NCI-H82 treated with DMSO at 0.1 percent for 48 hours (cell line): ENCODE results near the gene TSPYL6.

ENCODE experiments used
- DNase-seq: peaks from one replicate; lab custom pipeline; 2025; ENCODE audit not compliant: unreplicated experiment; lab: John Stamatoyannopoulos, UW

Gene TSPYL6

DNA sequence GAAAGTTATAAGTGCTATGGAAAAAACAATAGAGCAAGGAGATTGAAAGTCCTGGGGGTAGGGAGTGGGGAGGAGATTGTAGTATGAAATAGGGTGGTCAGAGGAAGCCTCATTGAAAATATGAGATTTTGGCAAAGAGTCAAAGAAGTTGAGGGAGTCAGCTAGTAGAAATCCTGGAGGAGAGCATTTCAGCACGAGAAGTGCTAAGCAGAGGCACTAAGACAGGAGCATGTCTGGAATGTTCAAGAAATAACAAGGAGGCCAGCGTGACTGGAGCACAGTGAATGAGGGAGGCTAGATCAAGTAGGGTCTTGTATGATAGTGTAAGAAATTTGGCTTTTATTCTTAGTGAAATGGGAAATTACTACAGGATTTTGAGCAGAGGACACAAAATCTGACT, 2.1 kb upstream of the TSPYL6 start:
- DNase-seq = no peak

DNA sequence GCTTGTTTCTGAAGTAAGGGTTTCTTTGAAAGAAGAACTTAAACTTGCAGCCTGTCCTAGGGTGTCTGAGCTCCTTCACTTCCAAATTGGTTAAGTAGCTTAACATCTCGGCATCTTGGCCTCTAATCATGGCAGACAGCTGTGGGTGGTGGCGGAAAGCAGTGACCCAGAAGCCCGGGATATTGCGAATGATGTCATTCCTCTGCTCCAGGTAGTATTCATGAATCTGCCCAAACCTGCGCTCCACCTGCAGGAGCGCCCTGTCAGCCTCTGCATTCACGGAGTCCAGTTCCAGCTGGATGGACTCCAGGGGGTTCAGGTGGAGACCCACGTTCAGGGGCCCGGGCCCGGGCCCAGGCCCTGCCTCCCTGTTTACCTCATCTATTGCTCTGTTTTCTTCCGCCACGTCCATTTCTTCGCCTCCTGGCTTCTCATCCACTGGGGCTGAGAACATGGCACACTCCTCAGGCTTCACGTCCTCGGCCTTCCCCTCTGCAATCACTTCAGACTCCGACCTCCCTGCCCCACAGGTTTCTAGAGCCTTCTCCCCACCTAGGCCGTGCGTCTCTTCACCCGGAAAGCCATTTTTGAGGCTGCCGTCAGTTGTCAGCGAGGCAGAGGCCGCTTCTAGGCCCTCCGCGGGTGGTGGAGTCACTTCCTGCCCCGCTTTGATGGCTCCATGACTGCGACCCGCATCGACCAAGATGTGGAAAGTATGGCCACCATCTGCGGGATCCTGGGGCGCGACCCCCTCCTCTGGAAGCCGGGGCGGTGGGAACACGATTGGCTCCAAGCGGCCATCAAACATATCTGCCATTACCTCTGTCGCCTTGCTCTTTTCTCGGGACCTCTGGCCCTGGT, 569 bp downstream of the TSPYL6 start:
- no peak for DNase-seq

DNA sequence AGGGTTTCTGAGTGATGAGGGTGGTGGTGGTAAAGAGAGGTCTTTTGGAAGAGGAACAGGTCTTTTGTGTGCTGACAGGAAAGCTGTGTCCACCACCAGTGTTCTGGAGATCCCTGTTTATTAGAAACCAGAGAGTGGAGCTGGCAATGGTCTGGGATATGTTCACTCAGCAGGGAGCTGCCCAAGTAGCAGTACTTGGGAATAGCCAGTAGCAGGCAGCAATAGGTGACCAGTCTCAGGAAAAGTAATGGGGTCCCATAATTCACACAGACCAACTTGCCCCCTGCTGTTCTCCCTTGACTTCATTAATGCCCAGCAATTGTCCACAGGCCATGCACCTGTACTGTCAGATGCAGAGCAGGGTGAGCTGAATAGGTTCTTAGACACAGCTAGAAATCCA, 1.8 kb downstream of the TSPYL6 start:
- no peak for DNase-seq

GRCh38 chr2:54249629-54250028, 6.4 kb downstream of the TSPYL6 start:
- no peak for DNase-seq

DNA sequence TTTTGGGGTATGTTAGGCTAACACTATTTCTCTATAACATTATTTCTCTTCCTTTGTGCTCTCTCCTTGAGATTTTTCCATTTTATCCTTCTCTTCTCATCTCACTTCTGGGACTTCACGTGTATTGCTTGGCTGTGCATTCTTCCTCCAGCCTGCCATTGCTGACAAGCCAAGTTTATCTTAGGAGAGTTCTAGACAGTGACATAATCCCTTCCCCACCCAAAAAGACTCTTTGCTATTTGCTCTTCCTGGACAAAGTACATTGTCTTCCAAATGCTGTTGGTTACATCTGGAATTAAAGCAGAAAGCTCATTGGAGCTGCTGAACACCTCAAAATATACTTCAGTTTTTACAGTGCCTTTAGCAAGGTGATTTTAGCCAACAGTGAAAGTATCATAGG, 8.9 kb downstream of the TSPYL6 start:
- DNase-seq = no peak

DNA sequence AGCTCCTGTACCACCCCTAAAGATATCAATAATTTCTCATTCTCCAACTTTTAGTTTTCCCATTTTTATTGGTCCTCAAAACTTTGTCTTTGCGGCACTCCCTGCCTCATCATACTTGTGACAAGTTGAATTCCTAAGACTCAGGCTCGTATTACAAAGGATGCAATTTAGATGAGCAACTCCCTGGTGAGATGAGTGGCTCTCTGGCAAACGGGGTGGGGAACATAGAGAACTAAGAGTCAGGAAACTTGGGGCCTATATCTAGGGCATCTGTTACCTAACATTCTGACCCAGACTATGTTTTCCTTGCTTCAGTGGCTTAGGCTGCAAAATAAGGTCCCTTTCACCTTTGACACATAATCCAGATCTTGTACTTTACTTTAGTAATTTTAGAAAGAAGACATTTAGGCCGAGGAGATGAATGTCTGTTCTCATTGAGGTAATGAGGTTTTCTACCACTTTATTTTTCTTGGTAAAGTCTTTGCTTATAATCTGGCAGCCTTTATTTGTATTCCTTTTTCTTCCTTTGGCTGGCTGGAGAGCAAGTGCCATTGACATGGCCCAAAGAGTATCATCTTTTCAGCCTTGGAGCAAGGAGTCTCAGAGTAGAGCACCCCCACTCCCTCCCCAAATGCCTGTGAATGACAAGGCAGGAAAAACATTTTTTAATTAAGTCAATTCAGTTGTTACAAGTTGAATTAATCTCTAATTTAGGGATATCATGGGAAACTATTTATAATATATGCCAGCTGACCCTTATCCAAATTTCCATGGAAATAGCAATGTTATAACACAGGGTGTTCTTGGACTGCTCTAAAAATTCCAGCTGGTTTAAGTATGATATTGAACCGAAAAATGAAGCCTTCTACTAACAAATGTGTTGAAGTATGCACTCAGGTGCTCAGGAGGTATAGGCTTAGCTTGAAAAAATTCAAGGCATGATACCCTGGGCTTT, 15.2 kb downstream of the TSPYL6 start:
- DNase-seq = no peak

DNA sequence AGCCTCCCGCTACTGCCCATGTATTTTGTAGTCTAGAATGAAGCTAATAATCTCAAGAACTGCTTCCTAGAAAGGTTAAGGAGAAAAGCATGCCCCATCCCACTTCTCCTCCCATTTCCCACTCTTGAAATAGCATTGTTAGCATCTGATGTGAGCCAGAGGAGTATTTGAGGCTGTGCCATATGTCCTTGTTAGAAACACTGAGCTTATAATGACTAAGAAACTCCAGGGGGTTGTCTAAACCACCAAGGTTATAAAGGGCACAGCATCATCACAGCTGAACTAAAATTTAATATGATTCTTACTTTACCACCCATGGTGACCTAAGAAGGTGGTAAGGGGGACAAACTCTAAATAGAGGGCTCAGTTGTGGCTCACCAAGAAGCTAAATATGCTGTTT, 16.6 kb downstream of the TSPYL6 start:
- no peak for DNase-seq

DNA sequence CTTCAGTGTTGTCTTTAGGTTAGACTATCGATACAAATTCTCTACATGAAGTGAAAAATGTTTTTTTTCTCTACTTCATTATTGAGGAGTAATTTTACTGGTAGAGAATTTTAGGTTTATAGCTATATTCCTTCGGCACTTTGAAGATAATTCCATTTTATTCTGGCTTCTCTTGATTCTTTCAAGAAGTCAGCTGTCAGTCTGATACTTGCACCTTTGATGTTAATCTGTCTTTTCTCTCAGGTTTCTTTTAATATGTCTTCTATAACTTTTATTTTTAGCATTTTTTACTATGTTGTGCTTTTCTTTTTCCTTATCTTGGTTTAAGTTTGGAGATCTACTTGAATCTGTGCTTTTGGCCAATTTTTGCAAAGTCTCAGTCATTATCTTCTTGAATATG, 18.6 kb downstream of the TSPYL6 start:
- DNase-seq = no peak

DNA sequence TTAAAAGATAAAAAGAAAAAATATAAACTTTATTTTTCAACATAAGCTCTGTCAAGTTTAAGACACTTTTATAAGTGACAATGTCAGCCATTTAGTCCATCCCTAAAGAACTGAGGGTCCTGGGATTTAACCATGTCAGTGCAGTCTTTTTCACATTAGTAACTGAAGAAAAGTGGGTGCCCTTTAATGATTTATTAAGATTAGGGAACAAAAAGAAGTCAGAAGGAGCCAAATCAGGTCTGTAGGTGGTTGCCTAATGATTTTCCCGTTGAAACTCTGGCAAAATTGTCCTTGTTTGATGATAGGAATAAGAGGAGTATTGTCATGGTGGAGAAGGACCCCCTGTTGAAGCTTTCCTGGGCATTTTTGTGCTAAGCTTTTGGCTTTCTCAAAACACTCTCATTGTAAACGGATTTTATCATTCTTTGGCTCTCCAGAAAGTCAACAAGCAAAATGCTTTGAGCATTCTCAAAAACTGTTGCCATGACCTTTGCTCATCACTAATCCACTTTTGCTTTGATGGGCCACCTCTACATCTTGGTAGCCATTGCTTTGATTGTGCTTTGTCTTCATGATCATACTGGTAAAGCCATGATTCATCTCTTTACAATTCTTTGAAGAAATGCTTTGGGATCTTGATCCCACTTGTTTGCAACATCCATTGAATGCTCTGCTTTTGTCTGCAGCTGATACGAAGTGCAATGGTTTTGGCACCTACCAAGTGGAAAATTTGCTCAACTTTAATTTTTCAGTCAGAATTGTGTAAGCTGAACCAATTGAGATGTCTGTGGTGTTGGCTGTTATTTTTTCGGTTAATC, 22.0 kb downstream of the TSPYL6 start:
- DNase-seq = no peak

DNA sequence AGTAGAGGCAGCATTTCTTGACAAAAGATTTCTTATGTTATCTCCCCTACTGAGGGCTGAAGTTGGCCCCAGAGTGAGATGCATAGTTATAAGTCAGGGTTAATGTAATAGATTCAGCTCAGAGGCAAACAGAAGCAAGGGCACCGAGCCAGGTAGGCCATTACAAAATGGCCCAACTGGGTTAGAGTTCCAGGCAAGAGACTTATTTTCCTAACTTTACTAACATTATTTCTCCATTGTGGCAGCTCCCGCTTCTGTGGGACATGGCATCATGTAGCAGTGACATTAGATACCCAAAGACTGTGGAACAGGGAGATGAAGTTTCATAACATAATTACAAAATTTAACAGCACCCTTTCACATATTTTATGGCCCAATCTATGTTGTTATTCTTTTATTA, 27.1 kb downstream of the TSPYL6 start:
- no peak for DNase-seq

GRCh38 chr2:54227798-54228197, 28.2 kb downstream of the TSPYL6 start:
- DNase-seq = no peak

GRCh38 chr2:54226260-54226659, 29.8 kb downstream of the TSPYL6 start:
- DNase-seq = no peak

GRCh38 chr2:54224997-54225396, 31.0 kb downstream of the TSPYL6 start:
- no peak for DNase-seq

DNA sequence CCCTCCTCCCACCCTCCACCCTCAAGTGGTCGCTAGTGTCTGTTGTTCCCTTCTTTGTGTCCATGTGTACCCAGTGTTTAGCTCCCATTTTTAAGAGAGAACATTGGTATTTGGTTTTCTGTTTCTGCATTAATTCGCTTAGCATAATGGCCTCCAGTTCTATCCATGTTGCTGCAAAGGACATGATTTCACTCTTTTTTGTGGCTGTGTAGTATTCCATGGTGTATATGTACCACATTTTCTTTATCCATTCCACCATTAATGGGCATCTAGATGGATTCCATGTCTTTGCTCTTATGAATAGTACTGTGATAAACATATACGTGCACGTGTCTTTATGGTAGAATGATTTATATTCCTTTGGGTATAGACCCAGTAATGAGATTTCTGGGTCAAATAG, 42.9 kb downstream of the TSPYL6 start:
- DNase-seq = no peak

DNA sequence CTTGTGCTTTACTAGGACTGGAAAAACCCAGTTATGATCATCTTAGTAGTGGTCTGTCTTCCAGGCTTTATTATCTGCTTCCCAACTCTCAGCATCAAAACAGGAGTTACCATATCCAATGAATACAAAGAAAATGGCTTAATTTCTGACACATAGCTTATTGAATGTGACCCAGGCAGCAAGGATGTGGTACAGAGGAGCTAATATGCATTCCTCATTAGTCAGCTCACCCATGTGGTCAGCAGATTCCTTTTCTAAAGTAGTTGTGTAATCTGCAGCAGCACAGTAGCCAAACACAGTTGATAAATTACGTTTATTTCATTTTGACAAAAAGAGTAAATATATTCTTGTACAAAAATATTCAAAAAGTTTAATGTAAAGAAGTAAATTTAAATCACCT, 43.6 kb downstream of the TSPYL6 start:
- DNase-seq = no peak

DNA sequence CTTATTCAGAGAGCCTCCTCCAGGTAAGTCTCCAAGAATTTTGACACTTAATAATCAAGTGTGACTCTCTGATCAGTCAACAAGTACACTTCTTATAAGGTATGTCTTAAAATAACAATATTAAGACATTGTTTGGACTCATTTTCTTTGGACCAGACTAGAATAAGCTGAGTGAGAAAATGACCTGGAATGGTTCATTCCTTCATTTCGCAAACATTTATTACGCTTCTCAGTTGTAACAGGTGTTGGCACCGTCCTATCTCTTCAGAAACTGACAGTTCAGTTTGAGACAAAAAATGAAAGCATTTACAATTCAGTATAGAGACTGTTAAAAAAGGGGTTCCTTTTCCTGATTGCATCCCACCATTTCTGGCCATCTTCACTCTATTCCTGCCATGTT, 46.6 kb downstream of the TSPYL6 start:
- no peak for DNase-seq

DNA sequence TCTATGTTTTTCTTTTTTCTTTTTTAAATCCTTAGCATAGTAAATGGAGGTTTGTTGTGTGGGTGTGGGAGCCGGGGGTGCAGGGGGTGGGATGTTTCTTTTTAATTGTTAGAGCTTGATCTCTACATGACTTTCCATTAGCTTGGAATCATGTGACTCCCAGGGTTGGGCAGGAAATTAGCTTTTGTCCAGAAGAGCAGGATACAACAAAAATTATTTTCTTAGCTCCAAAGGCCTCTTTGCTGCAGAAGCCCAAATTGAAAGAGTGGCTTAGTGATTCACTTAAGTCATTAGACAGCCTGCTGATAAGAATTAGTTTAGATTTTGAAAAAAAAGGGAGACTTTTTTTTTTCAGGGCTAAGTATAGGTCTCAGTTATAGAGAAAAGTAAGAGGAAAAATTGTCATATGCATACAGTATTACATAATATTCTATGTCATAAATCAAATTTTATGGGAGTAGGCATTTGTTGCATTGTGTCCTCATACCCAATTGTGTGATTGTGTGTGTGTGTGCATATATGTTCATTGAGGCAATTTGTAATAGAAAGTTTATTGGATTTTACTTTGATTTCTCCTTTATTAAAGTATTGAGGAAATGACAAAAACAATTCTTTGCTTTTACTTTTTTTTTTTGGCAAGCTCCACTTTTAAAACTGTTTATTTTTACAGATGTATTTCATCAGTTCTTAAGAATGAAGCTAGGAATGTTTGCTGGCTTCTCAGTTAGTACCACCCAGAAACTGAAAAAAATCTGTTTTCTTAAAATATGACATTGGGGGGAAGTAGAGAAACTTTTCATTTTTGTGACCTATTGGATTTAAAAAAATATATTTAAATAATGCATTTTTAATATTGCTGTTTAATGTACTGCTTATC, 47.4 kb downstream of the TSPYL6 start:
- DNase-seq = no peak

DNA sequence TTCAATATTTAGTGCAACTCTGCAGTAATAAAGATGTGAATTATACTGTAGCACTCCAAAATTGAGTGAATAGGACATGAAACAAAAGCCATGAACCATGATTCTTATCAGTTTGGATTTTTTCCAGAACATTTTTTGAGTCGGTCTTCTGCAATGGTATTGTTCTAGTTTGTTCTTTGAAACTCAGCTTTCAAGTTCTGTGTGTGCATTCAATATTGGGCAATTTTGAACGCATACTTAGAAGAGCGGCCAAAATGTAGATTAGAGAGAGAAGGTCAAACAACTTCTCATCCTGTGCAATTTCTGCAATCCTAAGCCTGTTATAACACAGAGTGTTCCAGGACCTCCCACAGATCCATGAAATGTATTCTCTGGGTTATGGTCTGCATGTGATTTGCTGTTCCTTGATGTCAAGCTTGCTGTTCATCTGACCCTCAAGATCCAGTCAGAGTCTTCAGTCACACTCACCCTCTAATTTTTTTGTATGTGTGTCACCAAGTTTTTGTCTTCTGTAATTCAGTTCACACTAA, 48.3 kb downstream of the TSPYL6 start:
- no peak for DNase-seq

DNA sequence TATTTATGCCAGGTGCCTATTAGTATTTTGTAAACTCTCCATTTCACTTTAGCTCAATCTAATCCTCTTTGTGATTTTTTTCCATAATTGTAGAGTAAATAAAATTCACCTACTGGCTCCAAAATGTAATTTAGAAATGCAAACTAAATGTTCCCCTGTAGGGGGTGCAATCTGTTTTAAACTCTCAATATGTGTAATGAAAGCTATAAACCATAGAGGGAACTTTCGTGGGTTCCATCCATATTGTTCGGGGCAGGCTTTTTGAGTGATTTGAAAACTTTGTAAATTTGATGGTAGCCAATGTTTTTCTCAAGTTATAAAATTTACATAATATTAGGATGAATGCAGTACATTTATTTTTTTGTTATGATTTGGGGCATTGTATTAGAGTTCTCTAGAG, 49.4 kb downstream of the TSPYL6 start:
- DNase-seq = no peak

- no peak for DNase-seq
Observed at GRCh38 chr2:54204476-54204875, 51.6 kb downstream of the TSPYL6 start.
